H9 (cell line): ENCODE data around the gene PIAS3. TPM values are rescaled to one million over a fixed set of nuclear protein-coding genes. Genes with fewer than 3 reads are reported as not detected.

Experiments
- DNase-seq: peaks from one replicate; pipeline ENCODE4 v3.0.0-alpha.2; 2017
- H2AFZ ChIP-seq: one replicate; pipeline ENCODE4 v1.6.1; 2013; ENCODE audit warnings: mild to moderate bottlenecking, low read length, control low read depth, moderate library complexity
- H2AK5ac ChIP-seq: 2 replicates; pipeline ENCODE4 v1.6.1; 2013; ENCODE audit warnings: low read length, control low read depth, mixed read lengths; ENCODE audit not compliant: insufficient read length
- H2BK120ac ChIP-seq: one replicate; pipeline ENCODE4 v1.6.1; 2013; ENCODE audit warnings: low read depth, mild to moderate bottlenecking, low read length, control low read depth, inconsistent platforms; ENCODE audit not compliant: poor library complexity, severe bottlenecking
- H2BK12ac ChIP-seq: 2 replicates; pipeline ENCODE4 v1.6.1; 2013; ENCODE audit warnings: low read length, control low read depth, mixed read lengths, low read depth; ENCODE audit not compliant: insufficient read length
- H2BK15ac ChIP-seq: 2 replicates; pipeline ENCODE4 v1.6.1; 2013; ENCODE audit warnings: low read depth, low read length, control low read depth
- H2BK20ac ChIP-seq: one replicate; pipeline ENCODE4 v1.6.1; 2013; ENCODE audit warnings: low read depth, mild to moderate bottlenecking, low read length, control low read depth, inconsistent platforms; ENCODE audit not compliant: poor library complexity, severe bottlenecking
- H2BK5ac ChIP-seq: 2 replicates; pipeline ENCODE4 v1.6.1; 2013; ENCODE audit warnings: low read length, control low read depth, mixed read lengths; ENCODE audit not compliant: insufficient read length
- H3K14ac ChIP-seq: 2 replicates; pipeline ENCODE4 v1.6.1; 2013; ENCODE audit warnings: low read length, control low read depth; ENCODE audit not compliant: insufficient read depth
- H3K18ac ChIP-seq: 2 replicates; pipeline ENCODE4 v1.6.1; 2013; ENCODE audit warnings: low read depth, mild to moderate bottlenecking, mixed read lengths, low read length, control low read depth; ENCODE audit not compliant: insufficient read length
- H3K23ac ChIP-seq: 2 replicates; pipeline ENCODE4 v1.6.1; 2013; ENCODE audit warnings: low read length, control low read depth, mixed read lengths, low read depth; ENCODE audit not compliant: insufficient read length
- H3K23me2 ChIP-seq: 2 replicates; pipeline ENCODE4 v1.6.1; 2013; ENCODE audit warnings: low read depth, mild to moderate bottlenecking, mixed read lengths, low read length, control low read depth; ENCODE audit not compliant: insufficient read length, poor library complexity, severe bottlenecking
- H3K27ac ChIP-seq: 2 replicates; pipeline ENCODE4 v1.5.1; 2013; ENCODE audit warnings: low read length, control low read depth, mixed read lengths, low read depth; ENCODE audit not compliant: insufficient read length
- H3K27me3 ChIP-seq: 2 replicates; pipeline ENCODE4 v1.6.1; 2013; ENCODE audit warnings: low read length, control low read depth, inconsistent platforms; ENCODE audit not compliant: insufficient read depth
- H3K4ac ChIP-seq: 2 replicates; pipeline ENCODE4 v1.6.1; 2013; ENCODE audit warnings: low read depth, mild to moderate bottlenecking, control low read depth, inconsistent platforms, low read length, moderate library complexity
- H3K4me1 ChIP-seq: 2 replicates; pipeline ENCODE4 v1.6.1; 2013; ENCODE audit warnings: low read length, control low read depth, inconsistent platforms; ENCODE audit not compliant: insufficient read depth
- H3K4me2 ChIP-seq: 2 replicates; pipeline ENCODE4 v1.6.1; 2013; ENCODE audit warnings: low read length, control low read depth, mixed read lengths; ENCODE audit not compliant: insufficient read length, insufficient read depth
- H3K56ac ChIP-seq: 2 replicates; pipeline ENCODE4 v1.6.1; 2013; ENCODE audit warnings: low read depth, mild to moderate bottlenecking, mixed read lengths, low read length, control low read depth; ENCODE audit not compliant: insufficient read length
- H3K79me1 ChIP-seq: 2 replicates; pipeline ENCODE4 v1.6.1; 2013; ENCODE audit warnings: low read depth, mild to moderate bottlenecking, moderate library complexity, low read length, control low read depth, inconsistent platforms; ENCODE audit not compliant: insufficient read depth, poor library complexity, severe bottlenecking
- H3K79me2 ChIP-seq: 2 replicates; pipeline ENCODE4 v1.6.1; 2013; ENCODE audit warnings: low read length, control low read depth, inconsistent platforms; ENCODE audit not compliant: insufficient read depth
- H3K9ac ChIP-seq: 2 replicates; pipeline ENCODE4 v1.6.1; 2013; ENCODE audit warnings: low read length, control low read depth, mixed read lengths; ENCODE audit not compliant: insufficient read length; ENCODE audit errors: extremely low read depth
- H3K9me3 ChIP-seq: one replicate; pipeline ENCODE4 v1.6.1; 2013; ENCODE audit warnings: low read depth, low read length, inconsistent platforms; ENCODE audit not compliant: control insufficient read depth
- H3T11ph ChIP-seq: one replicate; pipeline ENCODE4 v1.6.1; 2013; ENCODE audit warnings: mild to moderate bottlenecking, low read length, control low read depth, inconsistent platforms
- H4K20me1 ChIP-seq: one replicate; pipeline ENCODE4 v1.6.1; 2013; ENCODE audit not compliant: control insufficient read depth, insufficient read length, insufficient read depth
- H4K5ac ChIP-seq: 2 replicates; pipeline ENCODE4 v1.6.1; 2013; ENCODE audit warnings: low read depth, mild to moderate bottlenecking, mixed read lengths, low read length, control low read depth; ENCODE audit not compliant: insufficient read length
- H4K8ac ChIP-seq: replicated peaks from 2 replicates; pipeline ENCODE4 v1.6.1; 2013; ENCODE audit warnings: low read length, control low read depth, mixed read lengths, low read depth; ENCODE audit not compliant: insufficient read length
- H4K91ac ChIP-seq: 2 replicates; pipeline ENCODE4 v1.6.1; 2013; ENCODE audit warnings: low read depth, mild to moderate bottlenecking, moderate library complexity, mixed read lengths, low read length, control low read depth; ENCODE audit not compliant: insufficient read length
- H3K27ac Mint-ChIP-seq, 3 experiments: 2 replicates in 2 of 3; 3 replicates in 1 of 3; pipeline ENCODE4 v1.8.0; 2020 to 2021; ENCODE audit warnings: mixed read lengths in 3 of 3, mild to moderate bottlenecking in 1 of 3, moderate library complexity in 1 of 3
- H3K27me3 Mint-ChIP-seq: 2 replicates; pipeline ENCODE4 v1.8.0; 2021; ENCODE audit warnings: low read depth, mild to moderate bottlenecking, moderate library complexity, mixed read lengths
- H3K36me3 Mint-ChIP-seq, 3 experiments: 2 replicates in 2 of 3; 3 replicates in 1 of 3; pipeline ENCODE4 v1.8.0; 2020 to 2021; ENCODE audit warnings: low read depth in 3 of 3, mixed read lengths in 3 of 3; ENCODE audit not compliant: insufficient read depth in 1 of 3
- H3K4me1 Mint-ChIP-seq, 2 experiments: 2 replicates each; pipeline ENCODE4 v1.8.0; 2020; ENCODE audit warnings: mixed read lengths in 2 of 2
- H3K4me3 Mint-ChIP-seq, 2 experiments: 2 replicates in 1 of 2; 3 replicates in 1 of 2; pipeline ENCODE4 v1.8.0; 2020 to 2021; ENCODE audit warnings: mild to moderate bottlenecking in 2 of 2, mixed read lengths in 2 of 2, moderate library complexity in 1 of 2
- H3K9me3 Mint-ChIP-seq, 2 experiments: 2 replicates in 1 of 2; 3 replicates in 1 of 2; pipeline ENCODE4 v1.8.0; 2020; ENCODE audit warnings: mild to moderate bottlenecking in 2 of 2, mixed read lengths in 2 of 2, moderate library complexity in 1 of 2
- CTCF ChIP-seq: fragments of 200-600 bp; sonication (generic); conservative IDR thresholded peaks from 3 replicates; pipeline ENCODE4 v1.8.0; 2021; ENCODE audit warnings: antibody characterized with exemption, mild to moderate bottlenecking
- WGBS: extraction: QIAGEN DNeasy Blood & Tissue Kit; methylation state at CpG from one replicate; pipeline ENCODE4 v1.1.7; 2013; ENCODE audit warnings: missing lambda C conversion rate, low lambda C conversion rate, mixed read lengths; ENCODE audit not compliant: insufficient read length; ENCODE audit errors: extremely low coverage; 5-methylcytosine and 5-hydroxymethylcytosine counted together
- total RNA-seq: library from RNA; stranded (reverse); gene quantifications from 2 replicates; pipeline ENCODE4 v1.2.1, GENCODE V29; 2021

Gene PIAS3
- total RNA-seq, 1 experiment from 2014 or later: 33.9 TPM

- Histone ChIP-seq H2AK5ac (no peak overlapping the region), H3T11ph (no peak overlapping the region), H3K79me1 (no peaks in the 10 kb centered on the region), H2BK120ac (no peak overlapping the region), H3K27ac (no peak overlapping the region), H3K4ac (no peak overlapping the region), H2BK12ac (no peak overlapping the region), H4K8ac (no peak overlapping the region), H3K18ac (no peak overlapping the region), H2BK20ac (no peak overlapping the region), H3K14ac (no peak overlapping the region), H3K4me1 (no peaks in the 10 kb centered on the region), H3K9ac (no peak overlapping the region), H3K79me2 (no peaks in the 10 kb centered on the region), H3K23ac (no peak overlapping the region), H3K56ac (no peak overlapping the region), H3K9me3 (no peaks in the 10 kb centered on the region), H2BK5ac (no peak overlapping the region), H4K5ac (no peak overlapping the region), H3K27me3 (no peaks in the 10 kb centered on the region), H3K4me2 (peak overlapping the region; percentile 42), H3K23me2 (peaks cover 3% of the 10 kb centered on the region), H2BK15ac (no peak overlapping the region), H4K91ac (no peak overlapping the region), H4K20me1 (no peaks in the 10 kb centered on the region), H2AFZ (no peak overlapping the region)
- no peak for TF ChIP-seq CTCF
- WGBS: no CpG with 5 or more reads among the region's 4 CpGs
- Mint-ChIP-seq H3K4me3 (no peak overlapping the region), H3K36me3 (peaks cover 16 to 46% (median 46%) of the 10 kb centered on the region in 3 experiments; a peak in 6 of 7 replicates), H3K27me3 (no peaks in the 10 kb centered on the region; the same call in 1 of the 2 replicates), H3K9me3 (no peaks in the 10 kb centered on the region), H3K4me1 (peaks cover 6% of the 10 kb centered on the region in 2 experiments; a peak in 2 of 4 replicates), H3K27ac (no peak overlapping the region)
- DNase-seq: no peak
Measured at GRCh38 chr1:145845144-145845513, 13.8 kb downstream of the PIAS3 start.
